Tibial nerve (tissue), 4 donors: ENCODE measurements around the gene ZNF516. TPM values are rescaled to one million over a fixed set of nuclear protein-coding genes. Genes with fewer than 3 reads are reported as not detected.
A peak's percentile ranks its signal among the peaks of the same experiment; 100 is the strongest.

Source experiments
- DNase-seq, 2 donors: peaks; one replicate each; pipeline ENCODE4 v3.0.0-alpha.2; 2019; ENCODE audit warnings: low spot score in 2 of 2
- H3K27ac ChIP-seq, 4 donors: fragments of 200-600 bp; sonication (generic) in 3 of 4; one replicate each; pipeline ENCODE4 v1.5.1; 2017 to 2019; ENCODE audit warnings: mild to moderate bottlenecking in 1 of 4
- H3K27me3 ChIP-seq, 2 donors: fragments of 200-600 bp; sonication (generic) in 1 of 2; one replicate each; pipeline versions ENCODE4 v1.5.1 to v1.6.0; 2017 to 2019
- H3K36me3 ChIP-seq, 3 donors: fragments of 200-600 bp; sonication (generic); one replicate each; pipeline ENCODE4 v1.5.1; 2018 to 2019
- H3K4me1 ChIP-seq, 4 donors: fragments of 200-600 bp; sonication (generic) in 3 of 4; one replicate each; pipeline ENCODE4 v1.5.1; 2017 to 2019
- H3K4me3 ChIP-seq, 4 donors: fragments of 200-600 bp; sonication (generic) in 3 of 4; one replicate each; pipeline ENCODE4 v1.5.1; 2017 to 2019; ENCODE audit warnings: mild to moderate bottlenecking in 1 of 4, moderate library complexity in 1 of 4
- H3K9me3 ChIP-seq, 4 donors: fragments of 200-600 bp; sonication (generic) in 3 of 4; one replicate each; pipeline ENCODE4 v1.5.1; 2017 to 2019
- CTCF ChIP-seq, 5 experiments: fragments of 200-600 bp in 3 of 5; fragments of 450-650 bp in 2 of 5; sonication (generic) in 3 of 5; IDR thresholded peaks; one replicate each; pipeline ENCODE4 v1.5.1; 2016 to 2019; ENCODE audit warnings: antibody characterized with exemption in 5 of 5, mild to moderate bottlenecking in 3 of 5, moderate library complexity in 2 of 5
- EP300 ChIP-seq, 2 donors: sonication (generic); formaldehyde crosslinking; IDR thresholded peaks; one replicate each; pipeline ENCODE4 v1.6.1; 2017; ENCODE audit warnings: antibody characterized with exemption in 2 of 2, mild to moderate bottlenecking in 1 of 2
- POLR2A ChIP-seq, 2 donors: fragments of 450-650 bp; IDR thresholded peaks; one replicate each; pipeline ENCODE4 v1.6.1; 2017; ENCODE audit warnings: antibody characterized with exemption in 2 of 2, mild to moderate bottlenecking in 2 of 2, moderate library complexity in 2 of 2
- WGBS, 2 donors: methylation state at CpG; one replicate each; pipeline ENCODE4 v1.1.5; 2018; 5-methylcytosine and 5-hydroxymethylcytosine counted together
- total RNA-seq, 4 donors: library from RNA; depleted of rRNA; stranded (reverse); fragments of >200 nt; gene quantifications; one replicate each; pipeline ENCODE4 v1.1.0, GENCODE V29; 2016

Gene ZNF516
- total RNA-seq, 4 donors from 2014 or later, result 31.4 to 63.0 (median 45.5) TPM

DNA sequence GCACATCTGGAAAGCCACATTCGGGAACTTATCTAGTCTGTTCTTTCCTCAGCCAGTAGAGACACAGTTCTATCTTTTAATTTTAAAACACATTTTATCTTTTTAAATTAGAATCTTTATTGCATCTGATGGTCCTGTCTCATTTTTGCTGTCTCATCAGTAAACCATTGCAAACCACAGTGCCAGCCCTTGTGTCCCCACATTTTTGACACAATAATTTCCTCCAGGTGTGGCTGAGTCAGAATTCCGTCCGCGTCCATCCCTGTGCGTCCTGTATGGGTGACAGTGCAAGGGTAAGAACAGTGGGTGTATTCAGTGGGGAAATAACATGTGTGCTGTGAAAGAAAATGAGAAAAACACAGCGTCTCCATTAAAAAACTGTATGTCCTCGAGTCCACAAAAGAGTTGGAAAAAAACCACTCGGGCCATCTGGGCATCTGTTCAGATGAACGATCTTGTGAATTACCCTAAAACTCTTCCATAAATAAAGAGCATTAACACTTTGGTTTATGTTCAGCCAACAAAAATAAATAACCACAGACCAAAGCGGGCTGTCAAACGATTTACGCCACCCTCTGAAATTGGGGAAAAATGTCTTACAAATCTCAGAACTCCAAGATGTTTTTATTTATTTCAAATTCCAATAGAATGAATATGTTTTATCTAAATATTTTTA is 137.3 kb downstream of the ZNF516 start:
- Histone ChIP-seq H3K9me3 (peaks cover 0 to 3% (median 0%) of the 10 kb centered on the region in 4 donors), H3K4me3 (no peak overlapping the region), H3K27ac (peak overlapping the region in 1 of 4 donors; percentile 15), H3K27me3 (no peaks in the 10 kb centered on the region), H3K36me3 (peaks cover 0 to 72% (median 0%) of the 10 kb centered on the region in 3 donors), H3K4me1 (peaks cover 0 to 1% (median 0%) of the 10 kb centered on the region in 4 donors)
- no peak for TF ChIP-seq POLR2A (IDR thresholded peaks at IDR 0.05)
- TF ChIP-seq EP300 (IDR thresholded peaks at IDR 0.05), result no peak
- no peak for TF ChIP-seq CTCF (IDR thresholded peaks at IDR 0.05)
- 63 to 71% methylated on average over 12 of the region's 12 CpGs for WGBS, 2 donors
- DNase-seq, result no peak

- no peak for DNase-seq
- 91 to 92% methylated on average over 26 of the region's 26 CpGs for WGBS, 2 donors
- peaks cover 0 to 3% (median 0%) of the 10 kb centered on the region in 4 donors for H3K4me1 ChIP-seq
- H3K27me3 ChIP-seq, result no peaks in the 10 kb centered on the region
- H3K4me3 ChIP-seq, result no peak overlapping the region
- peaks cover 0 to 66% (median 0%) of the 10 kb centered on the region in 3 donors for H3K36me3 ChIP-seq
- TF ChIP-seq POLR2A (IDR thresholded peaks at IDR 0.05) (no peak), EP300 (IDR thresholded peaks at IDR 0.05) (no peak), CTCF (IDR thresholded peaks at IDR 0.05) (no peak)
- peaks cover 0 to 3% (median 0%) of the 10 kb centered on the region in 4 donors for H3K9me3 ChIP-seq
- no peak overlapping the region for H3K27ac ChIP-seq
Observed at GRCh38 chr18:76357174-76357573, 137.9 kb downstream of the ZNF516 start.

DNA sequence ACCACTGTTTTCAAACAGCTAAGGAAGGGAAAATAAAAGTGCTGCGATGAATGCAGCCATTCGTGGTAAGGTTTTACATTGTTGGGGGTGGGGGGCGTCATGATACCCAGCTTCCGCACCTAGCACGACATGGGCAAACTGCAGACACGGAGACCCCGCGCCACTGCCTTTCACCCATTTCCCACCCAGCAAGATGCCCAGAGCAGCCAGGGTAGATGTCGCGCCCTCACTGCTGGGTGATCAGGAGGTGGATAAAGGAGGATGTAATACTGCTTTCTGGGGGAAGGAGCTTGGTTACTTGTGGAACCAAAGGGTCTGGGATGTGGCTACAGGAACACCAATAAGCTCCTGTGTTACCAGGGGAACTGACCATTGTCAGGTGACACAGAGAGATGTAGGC is 138.4 kb downstream of the ZNF516 start:
- no peak for TF ChIP-seq POLR2A (IDR thresholded peaks at IDR 0.05)
- TF ChIP-seq CTCF (IDR thresholded peaks at IDR 0.05), result no peak
- TF ChIP-seq EP300 (IDR thresholded peaks at IDR 0.05), result no peak
- Histone ChIP-seq H3K4me1 (peaks cover 0 to 9% (median 0%) of the 10 kb centered on the region in 4 donors), H3K4me3 (no peak overlapping the region), H3K36me3 (peaks cover 0 to 61% (median 0%) of the 10 kb centered on the region in 3 donors), H3K27me3 (no peaks in the 10 kb centered on the region), H3K27ac (no peak overlapping the region), H3K9me3 (peaks cover 0 to 3% (median 0%) of the 10 kb centered on the region in 4 donors)
- no peak for DNase-seq
- WGBS, 2 donors, result 92 to 97% methylated on average over 10 of the region's 10 CpGs

- no peak overlapping the region for H3K27ac ChIP-seq
- peaks cover 0 to 10% (median 0%) of the 10 kb centered on the region in 4 donors for H3K4me1 ChIP-seq
- no peak for DNase-seq
- TF ChIP-seq CTCF (IDR thresholded peaks at IDR 0.05), result no peak
- TF ChIP-seq EP300 (IDR thresholded peaks at IDR 0.05), result no peak
- TF ChIP-seq POLR2A (IDR thresholded peaks at IDR 0.05), result no peak
- peaks cover 0 to 42% (median 0%) of the 10 kb centered on the region in 3 donors for H3K36me3 ChIP-seq
- H3K9me3 ChIP-seq, result peaks cover 0 to 3% (median 0%) of the 10 kb centered on the region in 4 donors
- no peak overlapping the region for H3K4me3 ChIP-seq
- 0 to 17% methylated on average over 1 of the region's 1 CpG for WGBS, 2 donors
- H3K27me3 ChIP-seq, result no peaks in the 10 kb centered on the region
Observed at GRCh38 chr18:76354348-76354747, 140.7 kb downstream of the ZNF516 start.

DNA sequence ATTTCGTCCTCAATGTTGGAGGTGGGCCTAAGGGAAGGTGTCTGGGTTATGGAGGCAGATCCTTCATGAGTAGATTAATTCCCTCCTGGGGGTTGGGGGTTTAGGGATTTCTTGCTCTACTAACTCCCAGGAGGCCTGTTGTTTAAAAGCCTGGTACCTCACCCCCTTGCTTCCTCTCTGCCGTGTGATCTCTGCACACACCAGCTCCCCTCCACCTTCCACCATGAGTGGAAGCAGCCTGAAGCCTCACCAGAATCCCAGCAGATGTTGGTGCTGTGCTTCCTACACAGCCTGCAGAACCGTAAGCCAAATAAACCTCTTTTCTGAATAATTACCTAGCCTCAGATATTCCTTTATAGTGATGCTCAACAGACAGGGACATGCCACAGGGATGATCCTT is 141.5 kb downstream of the ZNF516 start:
- no peak overlapping the region for H3K27ac ChIP-seq
- H3K4me3 ChIP-seq, result no peak overlapping the region
- TF ChIP-seq CTCF (IDR thresholded peaks at IDR 0.05) (no peak), POLR2A (IDR thresholded peaks at IDR 0.05) (no peak)
- H3K27me3 ChIP-seq, result no peaks in the 10 kb centered on the region
- peaks cover 0 to 19% (median 0%) of the 10 kb centered on the region in 4 donors for H3K4me1 ChIP-seq
- WGBS, 2 donors, result 86 to 98% methylated on average over 3 of the region's 3 CpGs
- peaks cover 0 to 34% (median 0%) of the 10 kb centered on the region in 3 donors for H3K36me3 ChIP-seq
- peaks cover 0 to 3% (median 0%) of the 10 kb centered on the region in 4 donors for H3K9me3 ChIP-seq
- DNase-seq, result no peak
